HG03575 (cell line): ENCODE measurements around the gene HDAC9.

Source experiments
- ATAC-seq: cut with Tn5 transposase; IDR thresholded peaks from one replicate; pipeline ENCODE4 v1.9.1; 2021; ENCODE audit not compliant: unreplicated experiment, insufficient number of reproducible peaks, low FRiP score; ENCODE audit errors: extremely low read depth

Gene HDAC9

GRCh38 chr7:18788026-18788425 lies 292.5 kb downstream of the HDAC9 start:
- no peak for ATAC-seq

GRCh38 chr7:18792871-18793595 lies 297.5 kb downstream of the HDAC9 start:
- ATAC-seq, result no peak

GRCh38 chr7:18796216-18796615 lies 300.7 kb downstream of the HDAC9 start:
- ATAC-seq, result no peak

- no peak for ATAC-seq
Measured at GRCh38 chr7:18798088-18798906, 302.7 kb downstream of the HDAC9 start.

- no peak for ATAC-seq
Measured at GRCh38 chr7:18799899-18800298, 304.4 kb downstream of the HDAC9 start.

- ATAC-seq, result no peak
Measured at GRCh38 chr7:18803923-18804322, 308.4 kb downstream of the HDAC9 start.

GRCh38 chr7:18806177-18806576 lies 310.6 kb downstream of the HDAC9 start:
- no peak for ATAC-seq

GRCh38 chr7:18808026-18808425 lies 312.5 kb downstream of the HDAC9 start:
- ATAC-seq, result no peak

- ATAC-seq, result no peak
Measured at GRCh38 chr7:18815261-18815960, 319.9 kb downstream of the HDAC9 start.

GRCh38 chr7:18820981-18821380 lies 325.4 kb downstream of the HDAC9 start:
- no peak for ATAC-seq

- no peak for ATAC-seq
Measured at GRCh38 chr7:18821554-18821953, 326.0 kb downstream of the HDAC9 start.

GRCh38 chr7:18824157-18824556 lies 328.6 kb downstream of the HDAC9 start:
- ATAC-seq, result no peak

- ATAC-seq, result no peak
Measured at GRCh38 chr7:18828260-18828993, 332.9 kb downstream of the HDAC9 start.

GRCh38 chr7:18828994-18829857 lies 333.7 kb downstream of the HDAC9 start:
- no peak for ATAC-seq

- ATAC-seq, result no peak
Measured at GRCh38 chr7:18829858-18830285, 334.3 kb downstream of the HDAC9 start.

GRCh38 chr7:18831419-18831818 lies 335.9 kb downstream of the HDAC9 start:
- ATAC-seq, result no peak

GRCh38 chr7:18831943-18832342 lies 336.4 kb downstream of the HDAC9 start:
- no peak for ATAC-seq

- no peak for ATAC-seq
Measured at GRCh38 chr7:18834577-18834976, 339.0 kb downstream of the HDAC9 start.
